ENCODE measurements around the gene TPD52L1.

TPD52L1 gene

DNA sequence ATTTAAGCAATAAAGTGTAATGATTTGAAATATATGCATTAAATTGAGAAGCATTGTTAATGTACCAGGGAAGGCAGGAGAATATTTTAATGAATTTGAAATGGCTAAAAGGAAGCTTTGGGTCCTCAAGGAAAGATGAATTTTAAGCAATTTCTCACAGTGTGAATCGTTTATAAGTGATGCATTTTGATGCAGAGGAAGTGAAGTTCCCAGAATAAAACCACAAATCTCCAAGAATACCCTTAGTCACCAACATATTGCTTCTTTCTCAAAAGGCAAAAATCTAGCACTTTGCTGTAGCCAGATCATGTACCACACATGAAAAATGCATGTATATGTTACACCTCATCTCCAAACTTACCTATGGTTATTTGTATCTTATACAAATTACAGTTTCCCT, 11.7 kb downstream of the TPD52L1 start:
- TF ChIP-seq, protein P1, sequence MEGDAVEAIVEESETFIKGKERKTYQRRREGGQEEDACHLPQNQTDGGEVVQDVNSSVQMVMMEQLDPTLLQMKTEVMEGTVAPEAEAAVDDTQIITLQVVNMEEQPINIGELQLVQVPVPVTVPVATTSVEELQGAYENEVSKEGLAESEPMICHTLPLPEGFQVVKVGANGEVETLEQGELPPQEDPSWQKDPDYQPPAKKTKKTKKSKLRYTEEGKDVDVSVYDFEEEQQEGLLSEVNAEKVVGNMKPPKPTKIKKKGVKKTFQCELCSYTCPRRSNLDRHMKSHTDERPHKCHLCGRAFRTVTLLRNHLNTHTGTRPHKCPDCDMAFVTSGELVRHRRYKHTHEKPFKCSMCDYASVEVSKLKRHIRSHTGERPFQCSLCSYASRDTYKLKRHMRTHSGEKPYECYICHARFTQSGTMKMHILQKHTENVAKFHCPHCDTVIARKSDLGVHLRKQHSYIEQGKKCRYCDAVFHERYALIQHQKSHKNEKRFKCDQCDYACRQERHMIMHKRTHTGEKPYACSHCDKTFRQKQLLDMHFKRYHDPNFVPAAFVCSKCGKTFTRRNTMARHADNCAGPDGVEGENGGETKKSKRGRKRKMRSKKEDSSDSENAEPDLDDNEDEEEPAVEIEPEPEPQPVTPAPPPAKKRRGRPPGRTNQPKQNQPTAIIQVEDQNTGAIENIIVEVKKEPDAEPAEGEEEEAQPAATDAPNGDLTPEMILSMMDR (conservative IDR thresholded peaks at IDR 0.05; ENCODE audit: low read length): no peak
- DNase-seq (ENCODE audit: low read depth): peak; percentile 50
- no peak overlapping the region for H3K4me3 ChIP-seq (ENCODE audit: low read length)

DNA sequence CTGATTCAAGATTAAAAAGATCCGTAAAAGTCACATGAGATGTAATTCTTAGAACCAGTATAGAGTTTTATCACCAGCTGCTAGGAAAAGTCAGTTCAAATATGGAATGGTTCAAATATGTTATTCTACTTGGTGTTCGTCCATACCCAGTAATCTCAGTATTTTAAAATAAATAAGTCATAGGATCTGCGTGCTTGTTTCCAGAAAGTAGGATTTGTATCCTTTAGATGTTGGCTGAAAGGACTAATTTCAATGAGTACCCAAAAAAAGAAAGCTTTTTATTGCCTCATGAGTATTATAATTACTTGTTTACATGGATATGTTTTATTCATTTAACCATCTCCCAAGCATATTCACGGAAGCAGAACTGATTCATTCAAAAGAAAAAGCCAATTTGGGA, 12.2 kb downstream of the TPD52L1 start:
- no peak overlapping the region for H3K4me3 ChIP-seq (ENCODE audit: low read length)
- no peak for DNase-seq (ENCODE audit: low read depth)
- TF ChIP-seq, protein P1 (conservative IDR thresholded peaks at IDR 0.05; ENCODE audit: low read length): no peak

DNA sequence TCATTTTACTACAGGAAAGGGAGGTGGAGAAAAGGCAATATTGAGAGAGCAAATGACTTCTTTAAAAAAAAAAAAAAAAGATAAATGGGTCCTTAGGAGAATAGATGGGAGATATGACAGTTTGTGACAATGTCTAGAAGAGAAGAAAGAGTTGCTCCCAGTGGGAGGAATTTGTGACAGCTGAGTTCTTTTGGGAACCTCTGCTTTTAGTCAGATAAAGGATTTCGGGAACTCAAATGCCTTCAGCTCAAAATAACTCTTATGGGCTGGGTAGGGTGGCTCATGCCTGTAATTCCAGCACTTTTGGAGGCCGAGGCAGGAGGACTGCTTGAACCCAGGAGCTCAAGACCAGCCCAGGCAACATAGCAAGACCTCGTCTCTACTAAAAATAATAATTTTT, 13.1 kb downstream of the TPD52L1 start:
- TF ChIP-seq, protein P1 (conservative IDR thresholded peaks at IDR 0.05; ENCODE audit: low read length): no peak
- no peak overlapping the region for H3K4me3 ChIP-seq (ENCODE audit: low read length)

DNA sequence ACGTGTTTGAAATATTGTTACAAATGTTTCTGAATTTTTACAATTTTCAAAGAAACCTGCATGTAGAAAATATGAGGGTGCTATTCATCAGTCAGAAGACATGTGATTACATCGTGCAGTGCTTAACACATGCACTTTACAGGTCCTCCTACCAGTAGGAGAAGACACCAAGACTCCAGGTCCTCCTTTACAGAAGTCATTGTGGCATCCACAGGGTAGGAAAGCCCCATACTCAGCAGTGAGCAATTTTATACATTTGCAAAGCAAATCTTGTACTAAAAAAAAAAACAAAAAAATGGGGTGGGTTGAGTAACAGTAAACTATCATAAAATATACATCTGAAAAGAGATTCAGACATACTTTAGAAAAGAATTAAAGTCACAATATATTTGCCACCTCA, 14.0 kb downstream of the TPD52L1 start:
- TF ChIP-seq, protein P1 (conservative IDR thresholded peaks at IDR 0.05; ENCODE audit: low read length): no peak
- no peak for DNase-seq (ENCODE audit: low read depth)

More for the DNA sequence above, 13.1 kb downstream of the TPD52L1 start:
- no peak for DNase-seq (ENCODE audit: low read depth)

DNA sequence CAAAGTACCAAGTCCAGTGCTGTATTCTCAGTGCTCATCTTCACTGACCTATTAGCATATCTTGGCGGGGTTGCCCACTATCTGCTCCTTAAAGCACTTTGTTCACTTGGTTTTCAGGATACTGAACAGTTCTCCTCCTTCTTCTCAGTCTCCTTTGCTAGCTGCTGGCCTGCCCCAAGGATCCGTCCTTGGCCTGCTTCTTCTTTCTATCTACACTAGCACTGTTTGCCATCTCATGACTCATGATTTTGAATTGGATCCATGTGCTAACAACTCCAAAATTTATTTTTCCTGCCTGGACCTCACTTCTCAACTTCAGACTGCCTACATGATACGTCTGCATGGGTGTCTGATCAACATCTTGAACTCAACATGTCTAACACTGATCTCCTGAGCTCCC, 15.5 kb downstream of the TPD52L1 start:
- DNase-seq (ENCODE audit: low read depth): peak; percentile 69
- TF ChIP-seq, protein P1 (conservative IDR thresholded peaks at IDR 0.05; ENCODE audit: low read length): no peak

More for the DNA sequence above, 14.0 kb downstream of the TPD52L1 start:
- no peak overlapping the region for H3K4me3 ChIP-seq (ENCODE audit: low read length)

DNA sequence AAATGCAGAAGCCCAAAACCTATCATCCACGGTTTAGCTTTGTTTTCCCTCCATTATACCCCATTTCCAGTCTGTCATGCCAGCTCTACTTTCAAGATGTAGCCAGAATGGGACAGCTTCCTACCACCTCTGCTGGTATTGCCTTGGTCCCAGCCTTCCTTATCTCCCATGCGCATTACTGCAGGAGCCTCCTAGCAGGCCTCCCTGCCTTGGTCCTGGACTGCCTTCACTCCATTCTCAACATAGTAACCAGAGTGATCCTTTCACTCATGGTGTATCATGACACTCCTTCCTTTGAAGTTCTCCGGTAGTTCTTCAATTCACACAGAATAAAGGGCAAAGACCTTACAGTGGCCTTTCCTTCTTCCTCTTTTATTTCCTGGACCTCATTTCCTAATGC, 15.9 kb downstream of the TPD52L1 start:
- TF ChIP-seq, protein P1 (conservative IDR thresholded peaks at IDR 0.05; ENCODE audit: low read length): no peak
- DNase-seq (ENCODE audit: low read depth): no peak
- H3K4me3 ChIP-seq (ENCODE audit: low read length): no peak overlapping the region

More for the DNA sequence above, 15.5 kb downstream of the TPD52L1 start:
- no peak overlapping the region for H3K4me3 ChIP-seq (ENCODE audit: low read length)

DNA sequence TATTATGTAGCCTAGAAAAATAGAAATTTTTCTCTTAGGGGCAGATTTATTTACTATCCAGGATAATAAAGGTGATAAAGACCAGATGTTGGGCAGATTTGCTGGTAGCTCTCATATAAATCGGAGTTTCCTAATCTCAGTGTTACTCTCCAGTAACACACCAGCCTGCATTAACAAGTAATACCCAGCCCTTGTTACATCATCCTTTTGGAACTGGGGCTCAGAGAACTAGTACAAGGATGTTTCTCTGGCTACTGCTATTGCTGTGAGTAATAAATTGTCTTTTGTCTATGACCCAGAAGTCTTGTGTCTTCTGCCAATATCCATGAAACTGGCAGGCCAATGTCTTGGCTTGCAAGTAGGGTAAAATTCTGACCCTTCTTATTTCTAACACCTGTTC, 16.8 kb downstream of the TPD52L1 start:
- no peak overlapping the region for H3K4me3 ChIP-seq (ENCODE audit: low read length)
- DNase-seq (ENCODE audit: low read depth): peak; percentile 93
- TF ChIP-seq, protein P1 (conservative IDR thresholded peaks at IDR 0.05; ENCODE audit: low read length): no peak
